GM19397 (cell line): ENCODE measurements around the gene PCNX2.

Source experiments
- ATAC-seq: cut with Tn5 transposase; IDR thresholded peaks from one replicate; pipeline ENCODE4 v1.9.1; 2021; ENCODE audit warnings: mild to moderate bottlenecking, moderate library complexity; ENCODE audit not compliant: unreplicated experiment

The PCNX2 gene

DNA sequence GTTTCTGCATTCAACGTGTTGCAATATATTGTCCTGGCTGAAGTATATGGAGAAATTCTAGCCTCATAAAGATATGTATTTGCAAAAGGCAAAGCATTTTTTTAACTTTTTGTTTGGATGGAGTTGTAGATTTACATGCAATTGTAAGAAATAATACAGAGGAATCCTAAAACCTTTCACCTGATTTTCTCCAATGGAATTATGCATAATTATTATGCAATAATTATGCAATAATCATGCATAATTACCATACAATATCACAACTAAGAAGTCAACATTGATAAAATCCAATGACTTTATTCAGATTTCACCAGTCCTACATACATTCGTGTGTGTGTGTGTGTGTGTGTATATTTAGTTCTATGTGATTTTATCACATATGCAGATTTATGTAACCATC, 24.5 kb upstream of the PCNX2 start:
- no peak for ATAC-seq

DNA sequence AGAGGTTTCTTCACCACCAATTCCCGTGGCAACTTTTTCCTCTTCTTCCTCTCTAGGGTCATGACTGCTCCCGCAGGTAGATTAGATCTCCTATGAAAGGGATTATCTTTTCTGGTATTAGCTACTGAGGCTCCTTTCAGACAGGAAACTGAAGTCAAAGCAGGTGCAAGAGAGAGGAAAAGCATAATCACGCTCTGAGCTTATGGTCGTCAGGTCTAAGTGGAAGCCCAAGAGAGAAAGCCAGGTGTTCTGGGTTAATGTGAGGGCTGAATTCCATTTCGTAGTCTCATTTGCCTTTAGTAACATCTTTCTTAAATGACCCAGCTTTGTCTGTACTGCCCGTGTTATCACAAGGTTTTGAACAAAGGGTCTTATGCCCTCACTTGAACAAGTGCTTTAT, 23.7 kb upstream of the PCNX2 start:
- no peak for ATAC-seq

DNA sequence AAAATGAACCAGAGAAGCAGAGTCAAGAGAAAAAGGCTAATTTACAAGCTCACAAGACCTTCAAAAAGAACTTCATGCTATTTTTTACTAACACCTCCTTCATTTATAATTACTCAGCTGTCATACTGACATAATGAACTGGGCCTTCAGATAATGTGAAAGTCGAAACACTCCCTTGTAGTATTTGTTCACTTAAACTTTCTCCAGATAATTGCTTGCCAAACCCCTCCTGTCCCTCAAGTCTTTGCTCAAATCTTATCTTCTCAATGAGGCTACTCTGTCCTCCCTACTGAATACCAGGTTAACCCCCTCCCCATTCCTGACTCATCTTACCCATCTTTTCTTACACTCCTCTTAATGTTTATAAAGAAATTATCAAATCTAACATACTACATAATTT, 20.9 kb upstream of the PCNX2 start:
- no peak for ATAC-seq

DNA sequence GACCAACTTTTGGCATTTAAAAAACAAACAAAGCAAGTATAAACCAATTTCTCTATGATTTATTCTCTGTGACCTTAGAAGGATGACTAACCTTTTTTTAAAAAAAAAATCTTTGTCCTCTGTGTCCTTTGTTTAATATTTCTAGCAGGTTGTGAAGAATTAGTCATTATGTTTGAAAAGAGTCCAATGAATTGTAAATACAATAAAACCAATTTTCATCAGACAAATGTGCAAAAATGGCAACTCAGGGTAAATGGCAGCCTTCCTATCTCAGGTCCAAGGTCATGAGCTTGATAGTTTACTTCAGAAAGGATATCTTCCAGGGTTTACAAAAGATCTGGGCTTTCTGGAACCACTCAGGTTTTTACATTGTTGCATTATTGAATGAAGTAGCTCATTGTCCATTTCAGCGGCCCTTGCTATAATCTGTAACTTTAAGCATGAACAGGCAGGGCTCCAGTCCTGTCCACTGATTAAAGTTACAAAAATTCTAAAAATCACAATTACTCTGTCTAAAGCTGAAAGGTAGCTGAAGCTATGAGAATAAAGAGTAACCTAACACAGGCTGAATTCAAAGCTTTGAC, 20.3 kb upstream of the PCNX2 start:
- no peak for ATAC-seq

DNA sequence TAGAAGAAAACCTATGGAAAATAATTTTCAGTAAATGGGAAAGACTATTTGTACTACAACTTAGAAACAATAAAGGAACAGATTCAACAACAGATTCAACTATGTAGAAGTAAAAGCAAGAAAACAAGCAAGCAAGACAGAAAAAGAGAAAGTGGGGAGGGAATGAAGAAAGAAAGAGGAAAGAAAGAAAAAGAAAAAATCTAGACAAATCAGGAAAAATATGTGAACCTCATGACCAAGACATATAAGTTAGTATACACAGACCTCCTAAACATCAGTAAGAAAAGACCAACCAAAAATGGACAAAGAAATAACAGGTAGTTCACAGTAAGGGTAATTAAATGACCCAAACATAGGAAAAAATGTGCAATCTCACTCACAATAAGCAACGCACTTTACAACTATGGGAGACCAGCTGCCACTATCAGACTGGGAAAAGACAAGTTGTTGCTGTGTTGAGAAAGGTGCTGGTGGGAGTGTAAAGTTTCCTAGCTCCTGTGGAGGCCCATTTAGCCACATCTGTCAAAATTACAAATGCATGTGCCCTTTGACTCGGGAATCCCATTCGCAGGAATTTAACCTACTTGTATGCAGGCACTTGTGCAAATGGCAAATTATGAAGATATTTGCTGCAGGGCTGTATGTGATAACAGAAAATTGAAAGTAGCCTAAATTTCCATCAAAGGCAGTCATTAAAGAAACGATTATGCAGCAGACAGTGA, 18.1 kb upstream of the PCNX2 start:
- ATAC-seq: no peak

DNA sequence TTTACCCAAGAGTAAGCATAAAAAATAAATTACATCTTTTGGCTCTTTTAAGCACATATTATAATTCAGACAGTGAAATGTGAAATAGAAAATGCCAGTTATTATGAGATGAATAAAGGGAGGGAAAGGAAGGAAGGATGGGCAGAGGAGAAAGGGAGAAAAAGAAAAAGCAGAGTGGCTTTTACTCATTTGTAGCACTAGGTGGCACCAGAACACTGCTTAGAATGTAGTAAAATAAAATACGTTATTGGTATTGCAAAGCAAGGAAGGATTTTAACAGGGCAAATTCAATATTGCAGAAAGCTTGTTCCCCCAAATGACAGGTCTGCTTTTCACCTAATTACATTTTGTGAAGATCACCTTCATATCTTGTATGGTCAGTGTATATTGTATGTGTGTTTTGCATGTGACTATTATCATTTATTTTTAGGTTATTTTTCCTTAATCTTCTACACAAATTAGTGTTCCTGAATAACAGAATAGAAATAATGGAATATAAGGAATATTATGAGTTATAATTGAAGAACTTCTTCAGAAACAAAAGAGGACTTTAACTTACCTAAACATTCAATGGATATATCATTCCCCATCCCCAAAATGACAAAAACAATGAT, 9.1 kb upstream of the PCNX2 start:
- no peak for ATAC-seq

GRCh38 chr1:233300326-233300725, 4.8 kb upstream of the PCNX2 start:
- ATAC-seq: no peak

- ATAC-seq: no peak
Measured at GRCh38 chr1:233299450-233299849, 3.9 kb upstream of the PCNX2 start.

DNA sequence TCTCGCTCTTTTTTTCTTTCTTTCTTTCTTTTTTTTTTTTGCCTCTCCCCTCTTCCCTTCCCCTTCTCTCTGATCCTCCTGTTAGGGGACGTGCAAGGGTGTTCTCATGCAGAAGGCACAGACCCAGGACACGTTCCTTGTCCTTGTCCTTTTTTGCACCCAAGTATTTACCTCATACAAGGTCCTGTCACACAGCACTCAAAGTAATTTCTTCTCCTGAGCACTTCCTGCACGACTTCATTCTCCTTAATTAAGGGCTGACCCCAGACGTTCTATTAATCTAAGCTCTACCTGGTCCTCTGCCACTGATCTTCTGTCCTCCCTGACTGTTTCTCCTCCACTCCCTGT, 424 bp upstream of the PCNX2 start:
- ATAC-seq: no peak

GRCh38 chr1:233294913-233295236, 650 bp downstream of the PCNX2 start:
- peak; percentile 38 for ATAC-seq

DNA sequence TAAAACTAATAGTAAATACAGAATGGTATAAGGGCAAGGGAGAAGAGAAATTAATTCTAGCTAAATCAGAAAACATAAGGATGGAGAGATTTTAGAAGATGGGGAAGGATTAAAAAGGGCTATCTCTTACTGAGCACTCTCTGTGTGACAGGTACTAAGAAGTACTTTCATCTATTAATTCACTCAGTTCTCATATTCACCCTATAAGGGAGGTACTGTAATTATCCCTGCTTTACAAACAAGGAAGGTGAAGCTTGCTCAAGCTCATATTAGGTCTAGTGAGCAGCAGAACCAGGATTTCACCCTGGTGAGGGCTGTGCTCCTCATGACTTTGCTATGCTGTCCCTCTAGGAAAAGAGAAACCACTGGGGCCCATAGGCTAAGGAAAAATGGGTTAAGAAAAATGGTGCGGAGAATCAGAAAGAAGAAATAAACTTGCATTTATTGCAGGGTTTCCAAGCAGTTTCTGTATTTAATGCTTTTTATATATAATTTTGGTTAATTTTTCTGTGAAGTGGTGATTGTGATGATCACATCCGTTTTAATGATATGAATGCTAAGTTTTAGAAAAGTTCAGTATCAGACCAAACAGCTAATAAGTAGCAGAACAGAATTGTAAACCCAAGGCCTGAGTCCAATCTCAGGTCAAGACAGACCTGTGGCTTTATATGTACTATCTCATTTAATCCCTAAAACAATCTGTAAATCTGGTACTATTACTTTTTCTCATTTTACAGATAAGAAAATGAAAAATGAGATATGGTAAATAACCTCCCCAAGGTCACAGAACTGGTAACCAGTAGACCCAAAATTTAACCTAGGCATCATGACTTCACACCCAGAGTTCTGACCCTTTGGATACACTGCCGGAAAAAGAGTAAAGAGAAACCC, 1.7 kb downstream of the PCNX2 start:
- ATAC-seq: no peak

- no peak for ATAC-seq
Measured at GRCh38 chr1:233290396-233291034, 5.0 kb downstream of the PCNX2 start.

- no peak for ATAC-seq
Measured at GRCh38 chr1:233289676-233290075, 5.8 kb downstream of the PCNX2 start.

DNA sequence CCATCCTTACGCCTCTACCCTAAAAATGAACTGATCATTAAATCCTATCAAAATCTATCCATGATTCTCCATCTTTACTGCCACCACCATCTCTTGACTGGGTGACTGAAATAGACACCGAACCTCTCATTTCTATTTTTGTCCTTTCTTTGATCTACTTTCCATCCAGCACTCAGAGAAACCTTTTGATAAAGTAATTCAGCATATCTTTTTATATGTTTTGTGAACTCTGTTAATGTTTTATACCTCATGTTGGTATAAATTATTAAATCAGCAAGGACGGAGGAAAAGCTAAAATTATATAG, 13.0 kb downstream of the PCNX2 start:
- ATAC-seq: no peak

- peak; percentile 85 for ATAC-seq
Measured at GRCh38 chr1:233281711-233282581, 13.6 kb downstream of the PCNX2 start.

DNA sequence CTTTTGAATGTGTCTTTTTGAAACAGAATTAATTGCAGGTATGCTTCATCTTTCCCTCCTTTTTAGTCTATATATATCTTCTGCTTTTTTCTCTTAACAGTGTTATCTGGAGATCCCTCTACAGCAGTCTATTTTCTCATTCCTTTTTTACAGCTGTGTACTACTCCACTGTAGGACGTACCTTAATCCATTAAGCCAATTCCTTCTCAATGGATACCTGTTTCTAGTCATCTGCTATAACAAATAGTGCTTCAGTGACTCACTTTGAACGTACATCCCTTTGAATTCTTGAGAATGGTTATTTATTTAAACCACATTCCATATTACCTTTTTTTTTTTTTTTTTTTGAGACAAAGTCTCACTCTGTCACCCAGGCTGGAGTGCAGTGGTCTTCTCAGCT, 15.6 kb downstream of the PCNX2 start:
- ATAC-seq: no peak

DNA sequence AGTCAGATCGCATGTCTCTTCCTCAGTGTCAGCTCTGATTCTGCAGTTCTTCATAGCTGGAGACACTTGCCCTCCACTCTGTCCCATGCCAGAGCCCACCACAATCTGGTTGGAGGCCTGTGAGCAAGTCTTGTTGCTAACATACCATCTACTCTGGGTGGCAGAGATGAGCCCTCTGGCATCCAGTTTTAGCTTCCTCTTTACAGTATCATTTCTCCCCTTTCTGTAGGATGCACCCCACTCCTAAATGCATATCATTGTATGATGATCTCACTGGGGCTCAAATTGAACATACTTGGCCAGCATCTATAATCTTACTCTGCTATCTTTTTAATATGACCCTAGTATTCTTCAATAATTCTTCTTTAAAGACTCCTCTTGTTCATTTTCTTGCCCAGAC, 16.9 kb downstream of the PCNX2 start:
- ATAC-seq: no peak

- no peak for ATAC-seq
Measured at GRCh38 chr1:233277637-233278606, 17.6 kb downstream of the PCNX2 start.

DNA sequence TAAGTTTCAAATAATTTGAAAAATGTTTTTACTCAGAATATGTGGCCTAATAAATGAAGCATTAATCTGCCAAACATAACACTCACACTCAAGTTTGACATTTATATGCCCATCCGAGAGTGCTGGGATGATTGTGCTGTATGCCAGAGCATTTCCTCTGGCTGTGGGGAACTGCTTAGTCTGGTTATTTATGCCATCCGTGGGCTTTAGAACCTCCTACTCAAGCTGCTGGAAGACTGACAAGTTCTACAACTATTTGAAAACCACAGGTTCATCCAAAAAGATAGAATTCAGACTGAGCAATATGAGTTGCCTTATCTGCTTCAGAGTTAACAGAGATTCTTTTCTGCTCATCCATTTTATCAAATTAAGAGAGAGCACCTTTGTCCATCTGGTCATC, 25.9 kb downstream of the PCNX2 start:
- ATAC-seq: no peak
